ENCODE data around the gene PJA2. TPM values are rescaled to one million over a fixed set of nuclear protein-coding genes. Genes with fewer than 3 reads are reported as not detected.

PJA2 gene
- total RNA-seq, 4 donors from 2014 or later: 43.5 to 68.1 (median 65.0) TPM

DNA sequence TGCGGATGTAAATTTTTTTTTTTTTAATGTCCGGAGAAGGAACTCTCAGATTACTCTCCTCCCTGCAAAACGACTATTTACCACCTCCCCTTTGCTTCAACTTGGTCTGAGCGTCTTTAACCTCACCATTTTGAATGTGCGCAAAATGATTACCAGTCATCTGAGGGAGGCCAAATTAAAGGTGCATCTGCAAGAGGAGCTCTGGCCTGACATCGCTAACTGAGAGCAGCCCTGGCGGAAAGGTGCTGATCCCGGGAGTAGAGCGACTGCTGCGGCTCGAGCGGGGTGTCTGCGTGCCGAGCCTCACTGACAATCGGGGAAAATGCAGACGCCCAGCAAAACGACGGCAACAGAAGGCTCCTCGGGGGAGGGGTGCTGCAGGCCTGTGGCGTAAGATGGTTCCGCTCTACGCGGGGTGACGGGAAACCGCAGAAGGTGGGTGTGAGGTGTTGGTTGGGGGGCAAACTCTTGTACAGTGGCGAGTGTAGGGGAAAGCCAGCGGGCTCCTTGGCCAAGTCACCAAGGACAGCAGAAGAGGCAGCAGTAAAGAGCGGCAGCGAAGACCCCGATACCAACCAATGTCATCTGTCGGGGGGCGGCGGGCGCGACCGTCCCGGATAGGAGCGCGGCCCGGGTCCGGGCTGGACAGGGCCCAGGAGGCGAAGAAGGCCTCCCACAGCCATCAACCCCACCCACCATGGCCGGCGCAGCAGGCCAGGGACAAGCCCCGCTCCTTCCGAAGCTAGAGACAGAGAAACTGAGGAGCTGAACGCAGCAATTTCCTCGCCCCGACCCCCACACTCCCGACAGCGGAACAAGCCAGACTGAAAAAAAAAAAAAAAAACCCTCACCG, 557 bp downstream of the PJA2 start:
- Histone ChIP-seq H3K27me3 (no peaks in the 10 kb centered on the region), H3K4me1 (peaks cover 56% of the 10 kb centered on the region), H3K27ac (peak overlapping the region; percentile 99), H3K36me3 (no peaks in the 10 kb centered on the region), H3K9me3 (no peaks in the 10 kb centered on the region), H3K4me3 (peak overlapping the region; percentile 94)
- peak in 1 of 3 donors; percentile 40 for TF ChIP-seq POLR2AphosphoS5 (IDR thresholded peaks at IDR 0.05)
- no peak for TF ChIP-seq EP300 (IDR thresholded peaks at IDR 0.05)
- TF ChIP-seq POLR2A (IDR thresholded peaks at IDR 0.05): peak in 1 of 2 donors; percentile 17
- 0% methylated on average over 31 of the region's 52 CpGs for WGBS
- peak; percentile 85 to 90 for DNase-seq (ENCODE audit: low spot score in 2 of 2)

GRCh38 chr5:109407913-109408312, 1.9 kb downstream of the PJA2 start:
- H3K36me3 ChIP-seq: peaks cover 3% of the 10 kb centered on the region
- no peaks in the 10 kb centered on the region for H3K9me3 ChIP-seq
- WGBS: 18% methylated on average over 2 of the region's 2 CpGs
- no peaks in the 10 kb centered on the region for H3K27me3 ChIP-seq
- H3K27ac ChIP-seq: peak overlapping the region; percentile 99
- TF ChIP-seq POLR2AphosphoS5 (IDR thresholded peaks at IDR 0.05) (no peak), EP300 (IDR thresholded peaks at IDR 0.05) (no peak)
- DNase-seq (ENCODE audit: low spot score in 2 of 2): no peak
- peak overlapping the region; percentile 94 for H3K4me3 ChIP-seq
- peaks cover 52% of the 10 kb centered on the region for H3K4me1 ChIP-seq

GRCh38 chr5:109406719-109407118, 3.1 kb downstream of the PJA2 start:
- no peak overlapping the region for H3K27ac ChIP-seq
- no peaks in the 10 kb centered on the region for H3K9me3 ChIP-seq
- H3K27me3 ChIP-seq: no peaks in the 10 kb centered on the region
- 27% methylated on average over 1 of the region's 1 CpG for WGBS
- DNase-seq (ENCODE audit: low spot score in 2 of 2): no peak
- H3K4me1 ChIP-seq: peaks cover 45% of the 10 kb centered on the region
- TF ChIP-seq POLR2A (IDR thresholded peaks at IDR 0.05) (no peak), CTCF (IDR thresholded peaks at IDR 0.05) (no peak), POLR2AphosphoS5 (IDR thresholded peaks at IDR 0.05) (no peak), EP300 (IDR thresholded peaks at IDR 0.05) (no peak)
- H3K36me3 ChIP-seq: peaks cover 3% of the 10 kb centered on the region
- H3K4me3 ChIP-seq: peak overlapping the region; percentile 94

DNA sequence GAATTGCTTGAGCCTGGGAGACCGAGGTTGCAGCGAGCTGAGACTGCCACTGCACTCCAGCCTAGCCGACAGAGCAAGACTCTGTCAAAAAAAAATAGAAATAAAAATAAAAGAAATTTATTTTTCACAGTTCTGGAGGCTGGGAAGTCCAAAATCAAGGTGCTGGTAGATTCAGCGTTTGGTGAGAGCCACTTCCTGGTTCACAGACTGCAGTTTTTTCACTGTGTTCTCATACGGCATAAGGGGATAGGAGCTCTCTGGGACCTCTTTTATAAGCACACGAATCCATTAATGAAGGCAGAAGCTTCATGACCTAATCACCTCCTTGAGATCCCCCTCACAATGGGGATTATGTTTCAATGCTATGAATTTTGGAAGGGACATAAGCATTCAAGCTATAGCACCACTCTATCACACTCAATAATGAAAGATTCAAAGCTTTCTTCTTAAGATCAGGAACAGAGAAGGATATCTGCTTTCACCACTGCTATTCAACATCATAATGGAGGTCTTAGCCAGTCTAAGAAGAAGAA, 5.3 kb downstream of the PJA2 start:
- H3K4me1 ChIP-seq: peaks cover 45% of the 10 kb centered on the region

DNA sequence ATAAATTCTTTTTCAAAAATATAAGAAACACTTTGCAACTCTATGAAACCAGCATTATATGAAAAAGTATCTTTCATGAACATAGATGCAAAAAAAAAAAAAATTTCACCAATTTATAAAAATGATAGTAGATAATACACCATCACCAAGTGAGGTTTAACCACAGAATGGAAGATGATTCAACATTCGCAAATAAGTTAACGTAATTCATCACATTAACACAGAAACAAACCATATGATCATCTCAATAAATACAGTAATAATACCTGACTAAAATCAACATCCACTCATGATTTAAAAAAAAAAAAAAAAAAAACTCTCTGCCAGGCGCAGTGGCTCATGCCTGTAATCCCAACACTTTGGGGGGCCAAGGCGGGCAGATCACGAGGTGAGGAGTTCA, 6.3 kb downstream of the PJA2 start:
- WGBS: 94% methylated on average over 5 of the region's 5 CpGs
- Histone ChIP-seq H3K4me3 (no peak overlapping the region), H3K9me3 (no peaks in the 10 kb centered on the region), H3K27ac (no peak overlapping the region), H3K36me3 (peaks cover 3% of the 10 kb centered on the region), H3K27me3 (no peaks in the 10 kb centered on the region), H3K4me1 (peaks cover 53% of the 10 kb centered on the region)
- TF ChIP-seq POLR2A (IDR thresholded peaks at IDR 0.05) (no peak), CTCF (IDR thresholded peaks at IDR 0.05) (no peak), POLR2AphosphoS5 (IDR thresholded peaks at IDR 0.05) (no peak), EP300 (IDR thresholded peaks at IDR 0.05) (no peak)
- no peak for DNase-seq (ENCODE audit: low spot score in 2 of 2)

More for the DNA sequence above, 5.3 kb downstream of the PJA2 start:
- TF ChIP-seq CTCF (IDR thresholded peaks at IDR 0.05) (no peak), POLR2A (IDR thresholded peaks at IDR 0.05) (no peak), EP300 (IDR thresholded peaks at IDR 0.05) (no peak), POLR2AphosphoS5 (IDR thresholded peaks at IDR 0.05) (no peak)
- H3K9me3 ChIP-seq: no peaks in the 10 kb centered on the region
- H3K4me3 ChIP-seq: no peak overlapping the region
- H3K27me3 ChIP-seq: no peaks in the 10 kb centered on the region
- H3K36me3 ChIP-seq: peaks cover 3% of the 10 kb centered on the region
- 93% methylated on average over 6 of the region's 6 CpGs for WGBS
- H3K27ac ChIP-seq: no peak overlapping the region
- no peak for DNase-seq (ENCODE audit: low spot score in 2 of 2)

DNA sequence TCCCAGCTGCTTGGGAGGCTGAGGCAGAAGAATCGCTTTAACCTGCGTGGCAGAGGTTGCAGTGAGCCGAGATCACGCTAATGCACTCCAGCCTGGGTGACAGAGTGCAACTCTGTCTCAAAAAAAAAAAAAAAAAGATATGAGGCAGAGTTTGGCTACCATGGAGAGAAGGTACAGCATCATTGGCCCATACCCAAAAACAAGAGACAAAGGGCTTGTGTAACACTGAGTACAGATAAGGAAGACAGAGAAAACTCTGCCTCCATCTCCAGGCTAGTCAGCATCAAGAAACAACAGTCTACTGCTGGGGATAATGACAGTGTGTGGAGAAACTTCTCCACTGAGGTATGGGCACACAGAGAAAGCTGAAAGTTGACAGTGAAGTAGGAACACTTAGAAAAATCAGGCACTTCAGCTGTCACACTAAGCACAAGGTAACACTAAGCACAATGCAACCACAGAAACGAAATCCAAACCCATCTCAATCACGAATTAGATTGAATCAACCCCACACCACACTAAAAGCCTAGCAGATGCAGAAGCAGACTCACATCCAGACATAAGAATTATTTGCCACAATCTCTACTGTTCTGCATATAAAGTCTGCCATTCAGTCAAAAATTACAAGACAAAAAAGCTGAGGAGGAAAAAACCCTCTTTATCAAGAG, 10.5 kb downstream of the PJA2 start:
- no peak for TF ChIP-seq CTCF (IDR thresholded peaks at IDR 0.05)
- TF ChIP-seq POLR2A (IDR thresholded peaks at IDR 0.05): no peak
- TF ChIP-seq EP300 (IDR thresholded peaks at IDR 0.05): no peak
- no peak overlapping the region for H3K27ac ChIP-seq

More for the DNA sequence above, 10.5 kb downstream of the PJA2 start:
- 86% methylated on average over 6 of the region's 6 CpGs for WGBS
- Histone ChIP-seq H3K4me1 (peaks cover 38% of the 10 kb centered on the region), H3K27me3 (no peaks in the 10 kb centered on the region), H3K36me3 (peaks cover 3% of the 10 kb centered on the region), H3K9me3 (no peaks in the 10 kb centered on the region), H3K4me3 (no peak overlapping the region)
- no peak for DNase-seq (ENCODE audit: low spot score in 2 of 2)

All from suprapubic skin (tissue), 4 donors.